Hematopoietic multipotent progenitor cell treated with erythropoietin and hydrocortisone succinate and interleukin-3 and kit ligand, for 8 days (in vitro differentiated cells): ENCODE results near the gene ZSCAN22.
"Not testable (repeated sequence)": the region's sequence is repeated elsewhere in the genome, so short reads cannot be mapped to it uniquely, and the experiment has no call there.

Experiments
- DNase-seq: peaks from one replicate; pipeline ENCODE4 v3.0.0-alpha.2; 2015

Gene ZSCAN22

GRCh38 chr19:58319241-58319640 is 7.6 kb upstream of the ZSCAN22 start:
- no peak for DNase-seq

GRCh38 chr19:58325311-58326022 is 1.3 kb upstream of the ZSCAN22 start:
- no peak for DNase-seq

GRCh38 chr19:58326501-58326913 is 287 bp upstream of the ZSCAN22 start:
- DNase-seq, result no peak

DNA sequence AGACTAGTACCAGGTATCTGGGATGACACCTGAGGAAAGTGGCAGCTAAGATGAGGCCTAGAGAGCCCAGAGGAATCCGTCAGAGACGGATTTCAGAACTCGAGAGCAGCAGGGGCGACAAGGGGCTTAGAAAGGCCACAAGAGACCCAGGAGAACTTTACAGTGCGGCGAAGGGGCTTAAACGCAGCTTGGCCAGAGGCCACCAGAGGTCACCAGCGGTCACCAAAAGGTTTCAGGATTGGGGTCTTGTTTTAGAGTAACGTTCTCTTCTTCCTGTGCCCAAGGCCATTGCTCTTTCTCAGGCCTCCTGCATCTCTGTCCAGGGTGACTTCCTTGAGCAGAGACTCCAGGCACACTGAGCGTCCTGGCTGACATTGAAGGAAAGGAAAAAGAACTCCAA is 2.2 kb downstream of the ZSCAN22 start:
- peak; percentile 52 for DNase-seq

- peak; percentile 53 for DNase-seq
These were observed 3.7 kb downstream of the ZSCAN22 start for GRCh38 chr19:58330458-58330857.

- no peak for DNase-seq
These were observed 5.9 kb downstream of the ZSCAN22 start for GRCh38 chr19:58332697-58333096.

DNA sequence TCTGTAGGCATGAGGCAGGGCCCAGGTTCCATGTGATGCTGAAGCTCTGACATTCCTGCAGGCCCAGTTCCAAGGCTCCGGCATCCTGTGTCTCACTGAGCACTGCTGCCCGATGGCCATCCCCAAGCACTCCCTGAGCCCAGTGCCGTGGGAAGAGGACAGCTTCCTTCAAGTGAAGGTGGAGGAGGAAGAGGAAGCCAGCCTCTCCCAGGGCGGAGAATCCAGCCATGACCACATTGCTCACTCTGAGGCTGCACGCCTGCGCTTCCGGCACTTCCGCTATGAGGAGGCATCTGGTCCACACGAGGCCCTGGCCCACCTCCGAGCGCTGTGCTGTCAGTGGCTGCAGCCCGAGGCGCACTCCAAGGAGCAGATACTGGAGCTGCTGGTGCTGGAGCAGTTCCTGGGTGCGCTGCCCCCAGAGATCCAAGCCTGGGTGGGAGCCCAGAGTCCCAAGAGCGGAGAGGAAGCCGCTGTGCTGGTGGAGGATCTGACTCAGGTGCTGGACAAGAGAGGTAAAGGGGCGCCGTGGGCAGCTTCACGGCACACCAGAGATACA is 8.0 kb downstream of the ZSCAN22 start:
- DNase-seq, result no peak

GRCh38 chr19:58335630-58336029 is 8.8 kb downstream of the ZSCAN22 start:
- no peak for DNase-seq

DNA sequence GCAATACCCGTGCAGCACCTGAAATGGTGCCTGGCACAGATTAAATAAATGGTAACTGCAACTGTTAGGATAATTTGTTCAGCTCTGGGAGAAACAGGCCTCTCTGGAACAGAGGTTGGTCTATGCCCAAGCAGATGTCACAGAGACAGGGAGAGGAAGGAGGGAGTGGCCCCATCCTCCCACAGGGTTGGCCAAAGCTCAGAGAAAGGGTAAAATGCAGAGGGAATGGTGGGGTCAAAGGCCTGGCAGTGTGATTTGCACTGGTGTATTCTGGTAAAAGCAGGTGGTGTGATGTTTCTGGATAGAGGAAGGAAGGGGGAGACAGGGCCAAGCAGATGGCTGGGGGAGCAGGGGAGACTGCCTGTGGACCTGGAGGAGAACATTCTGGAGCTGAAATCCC is 9.4 kb downstream of the ZSCAN22 start:
- no peak for DNase-seq

- no peak for DNase-seq
These were observed 10.0 kb downstream of the ZSCAN22 start for GRCh38 chr19:58336820-58337219.

GRCh38 chr19:58338336-58338735 is 11.5 kb downstream of the ZSCAN22 start:
- no peak for DNase-seq

GRCh38 chr19:58338825-58339558 is 12.2 kb downstream of the ZSCAN22 start:
- no peak for DNase-seq

DNA sequence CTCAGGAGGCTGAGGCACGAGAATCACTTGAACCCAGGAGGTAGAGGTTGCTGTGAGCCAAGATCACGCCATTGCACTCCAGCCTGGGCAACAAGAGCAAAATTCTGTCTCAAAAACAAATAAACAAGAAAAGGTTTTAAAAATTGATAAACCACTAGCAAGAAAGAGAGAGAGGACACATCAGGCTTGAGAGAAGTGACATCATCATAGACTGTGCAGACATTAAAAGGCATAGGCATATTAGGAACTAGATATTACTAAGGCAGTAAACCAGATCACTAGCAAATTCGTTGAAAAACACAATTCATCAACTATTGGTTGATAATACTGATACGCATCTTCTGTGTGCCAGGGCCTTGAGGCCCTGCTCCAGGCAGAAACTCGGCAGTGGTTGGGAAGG is 18.8 kb downstream of the ZSCAN22 start:
- DNase-seq, result no peak

GRCh38 chr19:58346961-58347929 is 20.5 kb downstream of the ZSCAN22 start:
- DNase-seq, result no peak

DNA sequence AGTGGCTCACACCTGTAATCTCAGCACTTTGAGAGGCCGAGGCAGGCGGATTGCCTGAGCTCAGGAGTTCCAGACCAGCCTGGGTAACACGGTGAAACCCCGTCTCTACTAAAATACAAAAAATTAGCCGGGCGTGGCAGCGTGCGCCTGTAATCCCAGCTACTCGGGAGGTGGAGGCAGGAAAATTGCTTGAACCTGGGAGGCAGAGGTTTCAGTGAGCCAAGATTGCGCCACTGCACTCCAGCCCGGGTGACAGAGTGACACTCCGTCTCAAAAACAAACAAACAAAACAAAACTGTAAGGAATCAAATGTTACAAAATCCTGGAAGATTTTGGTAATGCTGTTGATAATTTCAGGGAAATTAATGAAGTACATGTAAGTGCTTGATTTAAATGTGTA is 21.3 kb downstream of the ZSCAN22 start:
- DNase-seq, result not testable (repeated sequence)

GRCh38 chr19:58349590-58349989 is 22.8 kb downstream of the ZSCAN22 start:
- no peak for DNase-seq

- no peak for DNase-seq
These were observed 23.4 kb downstream of the ZSCAN22 start for GRCh38 chr19:58350001-58350861.

DNA sequence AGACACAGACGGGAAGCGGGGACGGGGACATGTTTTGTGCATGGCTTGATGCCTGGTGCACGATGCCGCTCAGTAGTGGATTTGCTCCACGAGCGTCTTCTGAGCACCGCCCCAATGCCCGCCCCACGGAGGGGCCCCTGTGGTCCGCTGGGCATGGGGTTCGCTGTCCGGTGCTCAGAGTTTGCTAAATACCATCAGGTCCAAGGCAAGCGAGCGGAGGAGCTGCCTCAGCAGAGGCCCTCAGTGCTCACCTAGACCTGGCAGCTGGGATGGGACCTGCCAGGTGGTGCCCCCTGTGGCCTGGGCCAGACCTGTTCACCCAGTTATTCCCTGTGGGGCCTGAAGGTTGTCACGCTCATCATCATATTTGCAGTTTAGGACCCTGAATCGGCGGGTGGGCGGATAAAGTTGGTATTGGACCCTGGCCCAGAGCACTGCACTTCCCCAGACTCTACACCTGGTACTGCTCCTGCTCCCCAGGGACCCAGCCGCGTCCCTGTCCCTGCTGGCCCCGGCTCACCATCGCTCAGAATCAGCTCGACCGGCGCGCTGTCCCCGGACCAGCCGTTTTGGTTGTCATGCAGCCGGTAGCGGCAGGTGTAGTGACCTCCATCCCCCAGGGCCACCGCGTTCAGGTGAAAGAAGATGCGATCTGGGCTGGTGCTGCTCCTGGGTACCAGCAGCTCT is 24.2 kb downstream of the ZSCAN22 start:
- no peak for DNase-seq

- no peak for DNase-seq
These were observed 24.7 kb downstream of the ZSCAN22 start for GRCh38 chr19:58351558-58351878.

- DNase-seq, result no peak
These were observed 25.4 kb downstream of the ZSCAN22 start for GRCh38 chr19:58351990-58352755.
